HL-60 (cell line): ENCODE results near the gene FAM204A.

Experiments
- DNase-seq, 2 experiments: peaks; one replicate each; pipeline ENCODE4 v3.0.0-alpha.2; 2010 to 2020; ENCODE audit warnings: low read depth in 1 of 2, low spot score in 1 of 2
- H3K27ac ChIP-seq: fragments of 250-450 bp; sonication (Bioruptor Pico); replicated peaks from 2 replicates; pipeline ENCODE4 v1.5.1; 2020; ENCODE audit warnings: mild to moderate bottlenecking, moderate library complexity
- H3K27me3 ChIP-seq: fragments of 250-450 bp; sonication (Bioruptor Pico); 2 replicates; pipeline ENCODE4 v1.5.1; 2021; ENCODE audit warnings: mild to moderate bottlenecking, moderate library complexity; ENCODE audit not compliant: insufficient read depth, poor library complexity, severe bottlenecking
- H3K4me3 ChIP-seq: replicated peaks from 2 replicates; pipeline ENCODE4 v1.5.1; 2011; ENCODE audit warnings: mild to moderate bottlenecking, control low read depth, low read length; ENCODE audit not compliant: insufficient read depth
- CTCF ChIP-seq: IDR thresholded peaks from one replicate; pipeline ENCODE4 v1.5.1; 2011; ENCODE audit warnings: low read length, control low read depth, inconsistent platforms; ENCODE audit not compliant: insufficient read depth
- GABPA ChIP-seq: IDR thresholded peaks from 2 replicates; pipeline ENCODE4 v1.6.1; 2012; ENCODE audit warnings: low read depth
- POLR2AphosphoS5 ChIP-seq: IDR thresholded peaks from 2 replicates; pipeline ENCODE4 v1.6.1; 2012; ENCODE audit warnings: low read depth
- REST ChIP-seq: IDR thresholded peaks from 2 replicates; pipeline ENCODE4 v1.6.1; 2012; ENCODE audit warnings: low read depth; ENCODE audit not compliant: insufficient replicate concordance
- SPI1 ChIP-seq: IDR thresholded peaks from 2 replicates; pipeline ENCODE4 v1.6.1; 2012; ENCODE audit warnings: low read depth, mild to moderate bottlenecking, borderline replicate concordance
- long read RNA-seq: library from polyadenylated mRNA; unstranded; transcript quantifications from one replicate; pipeline ENCODE4 v2.0.0, GENCODE V29; 2020

FAM204A gene
- long read RNA-seq, full-length matches to known transcripts: 173 of 237 reads
- long read RNA-seq, partial matches to known transcripts: 27 of 237 reads
- long read RNA-seq, other reads (novel, unspliced or antisense): 37 of 237 reads

- Histone ChIP-seq H3K27me3 (no peaks in the 10 kb centered on the region), H3K4me3 (peak within 1 kb of the TSS; percentile 80), H3K27ac (peak within 1 kb of the TSS; percentile 88)
- DNase-seq: peak; percentile 89 to 95
- TF ChIP-seq SPI1 (peak; percentile 92), GABPA (no peak), POLR2AphosphoS5 (peak; percentile 68), REST (peak; percentile 44), CTCF (no peak)
Observed at GRCh38 chr10:118341791-118342637, at the start of gene FAM204A. Gene FAM204A, minus strand, starts transcription at chr10:118342324. Its CDS starts 5,909 bp downstream, at chr10:118336415.

GRCh38 chr10:118383699-118384098 lies 41.6 kb upstream of the FAM204A start:
- no peak overlapping the region for H3K27ac ChIP-seq
- no peak overlapping the region for H3K4me3 ChIP-seq
- no peak for TF ChIP-seq POLR2AphosphoS5
- TF ChIP-seq SPI1: peak; percentile 84
- H3K27me3 ChIP-seq: no peaks in the 10 kb centered on the region
- no peak for DNase-seq

- Histone ChIP-seq H3K27me3 (peaks cover 2% of the 10 kb centered on the region), H3K4me3 (no peak overlapping the region), H3K27ac (no peak overlapping the region)
- no peak for TF ChIP-seq REST
- no peak for TF ChIP-seq CTCF
- no peak for DNase-seq
Observed at GRCh38 chr10:118383063-118383689, 41.1 kb upstream of the FAM204A start.

GRCh38 chr10:118374404-118374803 lies 32.3 kb upstream of the FAM204A start:
- peaks cover 3% of the 10 kb centered on the region for H3K27me3 ChIP-seq
- TF ChIP-seq SPI1 (no peak), CTCF (no peak), REST (no peak), GABPA (no peak), POLR2AphosphoS5 (no peak)
- no peak overlapping the region for H3K27ac ChIP-seq
- H3K4me3 ChIP-seq: no peak overlapping the region
- no peak for DNase-seq
